GM15510 (cell line): Measurements from ENCODE around the gene STOML2.

ENCODE experiments used
- POLR2A ChIP-seq: IDR thresholded peaks from 3 replicates; pipeline ENCODE4 v1.6.1; 2011; ENCODE audit warnings: borderline replicate concordance; ENCODE audit not compliant: insufficient read length; ENCODE audit errors: extremely low read depth

Gene STOML2

GRCh38 chr9:35102769-35103659 is at the start of gene STOML2:
STOML2 (minus strand) TSS chr9:35103131; CDS start chr9:35103094, 37 bp downstream.
- TF ChIP-seq POLR2A: peak; percentile 80

- TF ChIP-seq POLR2A: no peak
These were observed 39.1 kb upstream of the STOML2 start for GRCh38 chr9:35142037-35142436.

GRCh38 chr9:35140093-35140492 is 37.2 kb upstream of the STOML2 start:
- TF ChIP-seq POLR2A: no peak

GRCh38 chr9:35136866-35137265 is 33.9 kb upstream of the STOML2 start:
- no peak for TF ChIP-seq POLR2A

GRCh38 chr9:35135988-35136387 is 33.1 kb upstream of the STOML2 start:
- TF ChIP-seq POLR2A: no peak

- no peak for TF ChIP-seq POLR2A
These were observed 32.0 kb upstream of the STOML2 start for GRCh38 chr9:35134920-35135319.

- TF ChIP-seq POLR2A: no peak
These were observed 14.1 kb upstream of the STOML2 start for GRCh38 chr9:35116898-35117551.

- no peak for TF ChIP-seq POLR2A
These were observed 13.6 kb upstream of the STOML2 start for GRCh38 chr9:35116539-35116897.

- peak; percentile 52 for TF ChIP-seq POLR2A
These were observed 13.0 kb upstream of the STOML2 start, which contains the start of gene ATOSB for GRCh38 chr9:35115680-35116538. ATOSB (minus strand) TSS chr9:35115862; CDS start chr9:35108274, 7,588 bp downstream.

GRCh38 chr9:35114840-35115628 is 12.1 kb upstream of the STOML2 start:
- TF ChIP-seq POLR2A: no peak

GRCh38 chr9:35114113-35114839 is 11.3 kb upstream of the STOML2 start:
- no peak for TF ChIP-seq POLR2A

GRCh38 chr9:35112257-35113020 is 9.5 kb upstream of the STOML2 start:
- TF ChIP-seq POLR2A: no peak
